ENCODE results near the gene KRT28.

DNA sequence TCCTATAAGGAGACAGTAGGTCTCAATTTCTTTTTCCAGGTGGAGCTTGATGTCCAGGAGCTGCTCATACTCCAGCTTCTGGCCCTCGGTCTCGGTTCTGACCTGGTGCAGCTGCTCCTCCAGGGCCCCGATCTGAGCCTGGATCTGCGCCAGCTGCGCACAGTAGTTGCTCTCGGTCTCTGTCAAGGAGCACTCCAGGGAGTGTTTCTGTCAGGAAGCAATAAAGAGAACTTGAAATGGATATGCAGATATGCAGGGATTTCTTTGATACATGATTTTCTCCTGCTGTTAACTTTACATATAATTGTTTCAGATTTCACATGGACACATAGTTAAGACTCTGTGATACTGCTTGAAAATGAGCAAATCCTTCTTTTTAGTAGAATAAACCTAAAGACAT, 49.4 kb downstream of the KRT28 start:
- TF ChIP-seq, protein P1, sequence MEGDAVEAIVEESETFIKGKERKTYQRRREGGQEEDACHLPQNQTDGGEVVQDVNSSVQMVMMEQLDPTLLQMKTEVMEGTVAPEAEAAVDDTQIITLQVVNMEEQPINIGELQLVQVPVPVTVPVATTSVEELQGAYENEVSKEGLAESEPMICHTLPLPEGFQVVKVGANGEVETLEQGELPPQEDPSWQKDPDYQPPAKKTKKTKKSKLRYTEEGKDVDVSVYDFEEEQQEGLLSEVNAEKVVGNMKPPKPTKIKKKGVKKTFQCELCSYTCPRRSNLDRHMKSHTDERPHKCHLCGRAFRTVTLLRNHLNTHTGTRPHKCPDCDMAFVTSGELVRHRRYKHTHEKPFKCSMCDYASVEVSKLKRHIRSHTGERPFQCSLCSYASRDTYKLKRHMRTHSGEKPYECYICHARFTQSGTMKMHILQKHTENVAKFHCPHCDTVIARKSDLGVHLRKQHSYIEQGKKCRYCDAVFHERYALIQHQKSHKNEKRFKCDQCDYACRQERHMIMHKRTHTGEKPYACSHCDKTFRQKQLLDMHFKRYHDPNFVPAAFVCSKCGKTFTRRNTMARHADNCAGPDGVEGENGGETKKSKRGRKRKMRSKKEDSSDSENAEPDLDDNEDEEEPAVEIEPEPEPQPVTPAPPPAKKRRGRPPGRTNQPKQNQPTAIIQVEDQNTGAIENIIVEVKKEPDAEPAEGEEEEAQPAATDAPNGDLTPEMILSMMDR (IDR thresholded peaks at IDR 0.05 in 8 of 11, conservative IDR thresholded peaks at IDR 0.05 in 3 of 11), result no peak
- no peak for TF ChIP-seq POLR2AphosphoS5 (IDR thresholded peaks at IDR 0.05)
- TF ChIP-seq POLR2A (IDR thresholded peaks at IDR 0.05), result no peak
